Measurements from ENCODE around the gene TGFB1. TPM values are rescaled to one million over a fixed set of nuclear protein-coding genes. Genes with fewer than 3 reads are reported as not detected.
"Not testable (repeated sequence)": the region's sequence is repeated elsewhere in the genome, so short reads cannot be mapped to it uniquely, and the experiment has no call there.

TGFB1 gene
- total RNA-seq, 1 donor from 2014 or later, result 125 TPM

DNA sequence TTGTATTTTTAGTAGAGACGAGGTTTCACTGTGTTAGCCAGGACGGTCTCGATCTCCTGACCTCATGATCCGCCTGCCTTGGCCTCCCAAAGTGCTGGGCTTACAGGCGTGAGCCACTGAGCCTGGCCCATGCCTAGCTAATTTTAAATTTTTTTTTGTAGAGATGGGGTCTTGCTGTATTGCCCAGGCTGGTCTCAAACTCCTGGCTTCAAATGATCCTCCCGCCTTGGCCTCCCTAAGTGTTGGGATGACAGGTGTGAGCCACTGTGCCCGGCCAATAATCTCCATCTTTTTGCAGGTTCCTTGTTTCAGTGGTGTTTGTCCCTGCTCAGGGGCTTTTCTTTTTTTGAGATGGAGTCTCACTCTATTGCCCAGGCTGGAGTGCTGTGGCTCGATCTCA lies 27.8 kb upstream of the TGFB1 start:
- DNase-seq; H3K4me1 Mint-ChIP-seq; H3K4me3 Mint-ChIP-seq; H3K27ac Mint-ChIP-seq; H3K27me3 Mint-ChIP-seq; H3K9me3 Mint-ChIP-seq; intact Hi-C loops (cut with micrococcal nuclease): not testable (repeated sequence)
- peaks cover 16% of the 10 kb centered on the region for H3K36me3 Mint-ChIP-seq (ENCODE audit: low read depth)

DNA sequence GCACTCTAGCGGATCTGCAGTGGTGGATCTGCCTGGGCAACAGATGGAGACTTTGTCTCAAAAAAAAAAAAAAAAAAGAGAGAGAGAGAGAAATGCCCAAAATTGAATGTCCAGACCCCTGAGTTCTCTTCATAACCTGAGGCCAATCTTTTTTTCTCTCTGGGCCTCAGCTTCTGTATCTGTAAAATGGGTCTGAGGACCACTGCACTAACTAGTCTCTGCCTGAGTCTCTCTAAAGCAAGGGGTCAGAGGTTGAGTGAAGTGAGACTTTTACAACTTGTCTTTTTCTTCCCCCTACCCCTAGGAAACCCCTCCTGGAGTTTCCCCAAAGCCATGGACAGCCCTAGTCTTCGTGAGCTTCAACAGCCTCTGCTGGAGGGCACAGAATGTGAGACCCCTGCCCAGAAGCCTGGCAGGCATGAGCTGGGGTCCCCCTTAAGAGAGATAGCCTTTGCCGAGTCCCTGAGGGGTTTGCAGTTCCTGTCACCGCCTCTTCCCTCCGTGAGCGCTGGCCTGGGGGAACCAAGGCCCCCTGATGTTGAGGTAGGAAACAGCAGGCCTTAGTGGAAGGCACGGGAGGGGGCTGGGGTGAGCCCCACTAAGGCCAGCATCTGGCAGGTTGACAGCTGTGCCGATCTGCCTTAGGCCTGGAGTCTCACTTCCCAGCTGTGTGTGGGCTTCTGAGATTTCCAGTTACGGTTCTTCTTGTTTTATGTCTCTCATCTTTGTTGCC lies 24.4 kb upstream of the TGFB1 start:
- intact Hi-C loops (cut with micrococcal nuclease), result no loop called here
- Mint-ChIP-seq H3K9me3 (no peaks in the 10 kb centered on the region), H3K4me1 (peaks cover 13% of the 10 kb centered on the region), H3K4me3 (no peak overlapping the region), H3K27ac (no peak overlapping the region), H3K36me3 (ENCODE audit: low read depth) (peaks cover 8% of the 10 kb centered on the region), H3K27me3 (no peaks in the 10 kb centered on the region)
- DNase-seq, result no peak

DNA sequence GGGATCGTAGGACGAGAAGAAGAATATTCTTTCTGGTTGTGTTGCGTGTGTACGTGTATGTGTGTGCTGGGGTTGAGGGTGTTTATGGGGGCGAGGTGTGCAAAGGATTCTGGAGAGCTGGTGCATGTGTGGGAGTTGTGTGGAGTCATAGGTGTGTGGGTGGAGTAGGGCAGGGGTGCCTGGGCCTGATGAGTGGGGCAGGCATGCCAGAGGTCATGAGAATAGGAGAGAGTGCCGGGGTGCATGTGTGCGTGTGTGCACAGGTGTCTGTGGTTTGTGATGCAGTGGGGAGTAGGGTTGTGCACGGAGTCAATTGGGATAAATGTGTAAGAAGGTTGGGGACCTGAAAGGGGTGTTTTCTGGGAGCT lies 23.3 kb upstream of the TGFB1 start:
- intact Hi-C loops (cut with micrococcal nuclease), result no loop called here
- no peak for DNase-seq
- Mint-ChIP-seq H3K27ac (peak overlapping the region; percentile 79), H3K4me3 (peak overlapping the region; percentile 76), H3K4me1 (peaks cover 13% of the 10 kb centered on the region), H3K9me3 (no peaks in the 10 kb centered on the region), H3K36me3 (ENCODE audit: low read depth) (peaks cover 8% of the 10 kb centered on the region), H3K27me3 (no peaks in the 10 kb centered on the region)

DNA sequence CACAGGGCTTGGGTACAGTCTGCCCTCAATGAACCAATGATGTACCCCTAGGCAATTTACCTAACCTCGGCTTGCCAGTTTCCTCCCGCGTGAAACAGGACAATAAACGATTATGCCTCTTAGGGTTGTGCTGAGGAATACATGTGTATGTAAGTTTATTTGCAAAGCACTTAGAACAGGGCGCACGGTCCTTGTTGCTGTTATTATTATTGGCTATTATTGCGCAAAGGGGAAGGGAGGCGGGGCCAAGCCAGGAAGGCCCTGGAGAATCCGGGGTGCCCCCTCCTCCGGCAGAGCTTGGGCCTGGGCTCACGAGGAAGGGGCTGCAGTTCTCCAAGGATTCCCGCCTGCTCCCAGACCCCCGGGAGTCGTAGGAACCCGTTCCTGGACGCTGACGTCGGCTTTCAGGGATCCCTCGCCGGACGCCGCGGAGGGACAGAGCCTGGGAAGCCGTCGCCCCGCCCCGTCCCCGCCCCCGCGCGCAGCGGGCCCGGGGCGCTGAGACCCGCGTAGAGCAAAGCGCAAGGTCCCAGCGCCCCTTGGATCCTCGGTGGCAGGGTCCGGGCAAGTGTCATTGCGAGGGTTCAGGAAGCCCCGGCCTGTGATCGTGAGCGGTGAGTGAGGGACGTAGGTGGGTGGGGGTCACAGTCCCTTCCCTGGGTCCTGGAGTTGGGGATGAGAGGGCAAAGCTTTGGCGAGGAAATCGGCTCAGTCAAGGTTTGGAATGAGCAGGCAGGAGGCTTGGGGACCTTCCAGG lies 22.7 kb upstream of the TGFB1 start, which contains the start of gene TMEM91:
TSS of gene TMEM91 (plus strand) at position 293 of the 757 bp plus-strand sequence. CDS start 1,777 bp downstream, outside the sequence.
- Mint-ChIP-seq H3K4me1 (peaks cover 13% of the 10 kb centered on the region), H3K4me3 (peak within 1 kb of the TSS; percentile 76), H3K27ac (peak within 1 kb of the TSS; percentile 79), H3K9me3 (no peaks in the 10 kb centered on the region), H3K27me3 (no peaks in the 10 kb centered on the region), H3K36me3 (ENCODE audit: low read depth) (peaks cover 8% of the 10 kb centered on the region)
- peak; percentile 70 for DNase-seq
- intact Hi-C loops (cut with micrococcal nuclease), result no loop called here

DNA sequence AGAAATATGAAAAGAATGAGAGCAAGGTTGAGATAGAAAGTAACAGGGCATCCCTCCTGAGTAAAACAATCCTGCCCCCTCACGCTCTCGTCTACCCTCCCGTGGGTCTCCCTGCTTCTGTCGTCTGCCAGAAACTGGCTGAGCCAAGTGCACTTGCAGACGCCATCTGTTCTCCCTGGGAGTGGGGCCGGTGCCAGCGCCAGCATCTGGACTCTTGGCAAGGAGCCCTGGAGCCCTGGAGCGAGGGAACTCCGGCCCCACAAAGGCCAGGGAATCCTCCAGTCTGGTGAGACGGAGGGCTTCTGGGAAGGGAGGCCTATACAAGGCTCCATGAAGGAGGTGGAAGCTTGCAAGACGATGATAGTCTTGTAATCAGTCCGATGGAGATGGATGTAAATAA lies 20.3 kb upstream of the TGFB1 start:
- no peaks in the 10 kb centered on the region for H3K27me3 Mint-ChIP-seq
- H3K27ac Mint-ChIP-seq, result no peak overlapping the region
- peaks cover 8% of the 10 kb centered on the region for H3K36me3 Mint-ChIP-seq (ENCODE audit: low read depth)
- H3K4me3 Mint-ChIP-seq, result no peak overlapping the region
- no peaks in the 10 kb centered on the region for H3K9me3 Mint-ChIP-seq
- intact Hi-C loops (cut with micrococcal nuclease), result no loop called here
- DNase-seq, result no peak
- peaks cover 13% of the 10 kb centered on the region for H3K4me1 Mint-ChIP-seq

DNA sequence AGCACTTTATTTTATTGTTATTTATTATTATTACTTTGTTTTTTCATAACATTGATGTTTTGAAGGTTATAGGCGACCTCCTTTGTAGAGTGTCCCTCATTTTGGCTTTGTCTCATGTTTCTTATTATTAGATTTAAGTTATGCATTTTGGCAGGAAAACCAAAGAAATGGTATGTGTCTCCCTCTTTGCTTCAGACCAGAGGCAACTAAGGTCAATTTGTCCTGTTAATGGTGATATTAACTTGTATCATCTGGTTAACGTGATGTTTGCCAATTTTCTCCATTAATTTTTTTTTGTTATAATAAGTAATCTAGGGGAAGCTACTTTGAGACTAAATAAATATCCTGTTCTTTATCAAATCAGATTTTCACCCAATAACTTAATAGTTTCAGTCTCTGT lies 18.8 kb upstream of the TGFB1 start:
- DNase-seq, result no peak
- intact Hi-C loops (cut with micrococcal nuclease), result no loop called here
- Mint-ChIP-seq H3K27ac (no peak overlapping the region), H3K9me3 (no peaks in the 10 kb centered on the region), H3K36me3 (ENCODE audit: low read depth) (peaks cover 8% of the 10 kb centered on the region), H3K4me3 (no peak overlapping the region), H3K27me3 (no peaks in the 10 kb centered on the region), H3K4me1 (peaks cover 13% of the 10 kb centered on the region)

DNA sequence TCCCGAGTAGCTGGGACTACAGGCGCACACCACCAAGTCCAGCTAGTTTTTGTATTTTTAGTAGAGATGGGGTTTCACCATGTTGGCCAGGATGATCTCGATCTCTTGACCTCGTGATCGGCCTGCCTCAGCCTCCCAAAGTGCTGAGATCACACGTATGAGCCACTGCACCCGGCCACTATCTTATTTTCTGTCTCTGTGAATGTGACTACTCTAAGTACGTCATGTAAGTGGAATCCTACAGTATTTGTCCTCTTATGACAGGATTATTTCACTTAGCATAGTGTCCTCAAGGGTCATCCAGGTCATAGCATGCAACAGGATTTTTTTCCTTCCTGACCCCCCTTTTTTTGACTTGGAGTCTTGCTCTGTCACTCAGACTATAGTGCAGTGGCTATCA lies 17.8 kb upstream of the TGFB1 start:
- no peak for DNase-seq
- no peak overlapping the region for H3K27ac Mint-ChIP-seq
- H3K4me3 Mint-ChIP-seq, result no peak overlapping the region
- H3K27me3 Mint-ChIP-seq, result no peaks in the 10 kb centered on the region
- intact Hi-C loops (cut with micrococcal nuclease), result no loop called here
- H3K4me1 Mint-ChIP-seq, result peaks cover 7% of the 10 kb centered on the region
- no peaks in the 10 kb centered on the region for H3K36me3 Mint-ChIP-seq (ENCODE audit: low read depth)
- H3K9me3 Mint-ChIP-seq, result no peaks in the 10 kb centered on the region

DNA sequence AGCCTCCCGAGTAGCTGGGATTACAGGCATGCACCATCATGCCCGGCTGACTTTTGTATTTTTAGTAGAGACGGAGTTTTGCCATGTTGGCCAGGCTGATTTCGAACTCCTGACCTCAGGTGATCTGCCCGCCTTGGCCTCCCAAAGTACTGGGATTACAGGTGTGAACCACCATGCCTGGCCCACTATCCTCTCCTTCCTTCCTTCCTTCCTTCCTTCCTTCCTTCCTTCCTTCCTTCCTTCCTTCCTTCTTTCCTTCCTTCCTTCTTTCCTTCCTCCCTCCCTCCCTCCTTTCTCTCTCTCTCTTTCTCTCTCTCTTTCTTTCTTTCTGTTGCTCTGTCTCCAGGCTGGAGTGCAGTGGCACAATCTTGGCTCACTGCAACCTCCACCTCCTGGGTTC lies 17.4 kb upstream of the TGFB1 start:
- DNase-seq; H3K9me3 Mint-ChIP-seq; H3K4me1 Mint-ChIP-seq; H3K27ac Mint-ChIP-seq; H3K36me3 Mint-ChIP-seq (ENCODE audit: low read depth); H3K4me3 Mint-ChIP-seq; H3K27me3 Mint-ChIP-seq; intact Hi-C loops (cut with micrococcal nuclease): not testable (repeated sequence)

DNA sequence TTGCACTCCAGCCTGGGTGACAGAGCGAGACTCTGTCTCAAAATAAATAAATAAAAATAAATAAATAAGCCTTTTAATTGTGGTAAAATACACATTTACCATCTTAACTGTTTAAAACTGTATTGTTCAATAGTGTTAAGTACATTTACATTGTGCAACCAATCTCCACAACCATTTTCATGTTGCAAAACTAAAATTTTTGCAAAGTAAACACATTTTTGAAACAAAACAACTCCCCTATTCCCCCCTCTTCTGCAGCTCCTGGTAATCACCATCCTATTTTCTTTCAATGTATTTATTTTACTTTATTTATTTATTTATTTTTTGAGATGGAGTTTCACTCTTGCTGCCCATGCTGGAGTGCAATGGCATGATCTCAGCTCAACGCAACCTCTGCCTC lies 16.0 kb upstream of the TGFB1 start:
- Mint-ChIP-seq H3K4me1 (peaks cover 6% of the 10 kb centered on the region), H3K4me3 (no peak overlapping the region), H3K36me3 (ENCODE audit: low read depth) (no peaks in the 10 kb centered on the region), H3K27ac (no peak overlapping the region), H3K27me3 (no peaks in the 10 kb centered on the region), H3K9me3 (no peaks in the 10 kb centered on the region)
- intact Hi-C loops (cut with micrococcal nuclease), result no loop called here
- no peak for DNase-seq

DNA sequence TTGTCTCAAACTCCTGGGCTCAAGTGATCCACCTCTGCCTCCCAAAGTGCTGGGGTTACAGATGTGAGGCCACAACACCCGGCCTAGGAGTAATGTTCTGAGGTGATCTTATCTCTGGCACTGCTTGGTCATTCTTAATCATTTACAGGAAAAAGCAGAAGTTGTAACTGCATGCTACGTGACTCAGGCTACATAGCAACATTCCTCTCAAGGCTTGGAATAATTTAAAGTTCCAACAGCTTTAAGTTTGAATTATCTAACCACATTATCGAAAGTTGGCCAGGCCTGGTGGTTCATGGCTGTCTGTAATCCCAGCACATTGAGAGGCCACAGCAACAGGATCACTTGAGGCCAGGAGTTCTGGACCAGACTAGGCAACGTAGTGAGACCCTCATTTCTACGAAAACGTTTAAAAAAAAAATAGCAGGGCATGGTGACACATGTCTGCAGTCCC lies 14.2 kb upstream of the TGFB1 start:
- Mint-ChIP-seq H3K36me3 (ENCODE audit: low read depth) (peaks cover 5% of the 10 kb centered on the region), H3K27ac (no peak overlapping the region), H3K27me3 (no peaks in the 10 kb centered on the region), H3K9me3 (no peaks in the 10 kb centered on the region), H3K4me3 (no peak overlapping the region), H3K4me1 (peaks cover 19% of the 10 kb centered on the region)
- intact Hi-C loops (cut with micrococcal nuclease), result no loop called here
- no peak for DNase-seq

DNA sequence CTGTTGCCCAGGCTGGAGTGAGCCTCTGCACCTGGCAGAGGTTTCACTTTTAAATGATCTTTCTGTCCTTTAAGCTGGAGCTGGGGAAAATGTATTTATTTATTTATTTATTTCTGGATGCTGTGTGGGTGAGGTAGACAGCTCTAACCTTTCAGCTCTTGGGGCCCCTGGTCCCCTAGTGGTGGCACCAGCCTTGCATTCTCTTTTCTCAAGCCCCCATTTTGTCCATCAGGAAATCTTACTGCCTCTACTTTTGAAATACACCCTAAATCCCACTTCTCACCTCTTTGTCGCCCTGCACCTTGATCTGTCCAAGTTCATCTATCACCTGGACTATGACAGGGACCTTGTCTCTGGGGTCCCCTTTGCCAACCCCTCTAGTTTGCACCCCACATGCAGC lies 12.4 kb upstream of the TGFB1 start:
- peak; percentile 67 for DNase-seq
- Mint-ChIP-seq H3K9me3 (no peaks in the 10 kb centered on the region), H3K27ac (peak overlapping the region; percentile 59), H3K4me1 (peaks cover 24% of the 10 kb centered on the region), H3K36me3 (ENCODE audit: low read depth) (peaks cover 5% of the 10 kb centered on the region), H3K27me3 (no peaks in the 10 kb centered on the region), H3K4me3 (peak overlapping the region; percentile 25)
- intact Hi-C loops (cut with micrococcal nuclease), result no loop called here

DNA sequence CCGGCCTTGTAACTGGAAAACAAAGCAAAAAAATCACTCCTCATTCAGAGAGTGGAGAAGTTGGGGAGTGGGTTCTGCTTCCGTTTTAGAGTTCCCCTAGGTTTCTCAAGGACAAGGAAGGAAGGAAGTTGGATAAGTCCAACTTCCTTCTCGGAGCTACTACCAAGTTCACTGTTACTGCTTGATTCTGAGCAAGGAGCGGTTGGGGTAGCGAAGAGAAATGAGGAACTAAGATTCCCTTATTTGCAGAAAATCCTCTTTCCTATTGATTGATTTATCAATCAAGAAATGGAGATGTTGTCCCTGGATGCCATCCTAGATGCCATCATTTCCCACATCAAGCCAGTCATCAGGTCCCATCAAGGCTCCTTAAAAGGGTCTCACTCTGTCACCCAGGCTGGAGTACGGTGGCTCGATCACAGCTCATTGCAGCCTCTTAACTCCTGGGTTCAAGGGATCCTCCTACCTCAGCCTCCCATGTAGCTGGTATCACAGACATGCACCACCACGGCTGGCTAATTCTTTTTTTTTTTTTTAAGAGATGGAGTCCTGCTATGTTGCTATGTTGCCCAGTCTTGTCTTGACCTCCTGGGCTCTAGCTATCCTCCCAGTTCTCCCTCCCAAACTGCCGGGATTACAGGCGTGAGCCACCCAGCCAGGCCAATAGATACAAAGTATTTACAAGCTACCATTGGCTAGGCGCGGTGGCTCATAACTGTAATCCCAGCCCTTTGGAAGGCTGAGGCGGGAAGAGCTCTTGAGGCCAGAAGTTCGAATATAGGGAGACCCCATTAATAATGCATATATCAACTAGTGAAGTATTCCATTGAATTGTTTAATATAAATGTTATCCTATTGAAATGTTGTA lies 11.0 kb upstream of the TGFB1 start:
- peaks cover 27% of the 10 kb centered on the region for H3K4me1 Mint-ChIP-seq
- no peak for DNase-seq
- no peaks in the 10 kb centered on the region for H3K9me3 Mint-ChIP-seq
- H3K27me3 Mint-ChIP-seq, result no peaks in the 10 kb centered on the region
- peak overlapping the region; percentile 99 for H3K27ac Mint-ChIP-seq
- H3K4me3 Mint-ChIP-seq, result peak overlapping the region; percentile 93
- H3K36me3 Mint-ChIP-seq (ENCODE audit: low read depth), result peaks cover 10% of the 10 kb centered on the region
- intact Hi-C loops (cut with micrococcal nuclease), result loop anchor here (1.0 to 5.0 kb wide), 4 partner anchors 33 to 168 kb away; partner anchors contain the start of genes BCKDHA, DMAC2 and EXOSC5

DNA sequence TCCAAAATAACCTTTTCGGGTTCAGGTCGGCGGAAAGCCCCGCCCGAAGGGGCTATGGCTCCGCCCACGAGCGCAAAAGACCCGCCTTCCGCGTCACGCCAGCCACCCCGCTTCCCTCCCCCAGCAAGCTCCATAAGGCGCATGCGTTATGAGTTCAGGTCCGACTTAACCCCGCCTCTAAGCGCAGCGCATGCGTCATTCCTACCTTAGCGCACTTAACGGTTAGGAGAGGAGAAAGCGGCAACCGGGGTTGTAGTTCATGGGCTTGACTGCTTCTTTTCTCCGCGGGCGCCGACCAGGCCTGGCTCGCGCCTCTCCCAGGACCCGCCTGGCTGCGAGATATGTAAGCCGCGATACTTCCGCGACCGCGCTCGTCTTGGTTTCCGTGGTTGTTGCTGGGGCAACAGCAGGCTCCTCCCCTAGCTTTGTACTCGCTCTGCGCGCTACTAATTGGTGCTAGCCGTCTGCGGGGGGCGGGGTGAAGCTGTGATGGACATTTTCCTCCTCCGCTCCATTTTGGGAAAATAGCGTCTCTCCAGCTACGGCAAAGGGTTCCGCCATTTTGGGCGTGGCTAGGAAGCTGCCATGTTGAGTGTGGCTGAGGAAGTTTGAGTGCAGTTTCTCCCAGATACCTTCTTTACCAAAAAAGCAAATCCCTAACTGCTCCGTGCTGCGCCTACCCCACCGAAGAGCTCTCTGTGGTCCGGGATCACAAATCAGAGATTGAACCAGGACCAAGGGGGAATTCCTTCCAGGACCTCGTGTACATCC lies 10.2 kb upstream of the TGFB1 start, which contains the start of gene B9D2:
TSS of gene B9D2 (minus strand) at position 397 of the 771 bp plus-strand sequence. CDS start 630 bp downstream, outside the sequence.
- Mint-ChIP-seq H3K4me3 (peak within 1 kb of the TSS; percentile 93), H3K27me3 (no peaks in the 10 kb centered on the region), H3K36me3 (ENCODE audit: low read depth) (peaks cover 13% of the 10 kb centered on the region), H3K9me3 (no peaks in the 10 kb centered on the region), H3K27ac (peak within 1 kb of the TSS; percentile 99), H3K4me1 (peaks cover 28% of the 10 kb centered on the region)
- intact Hi-C loops (cut with micrococcal nuclease), result loop anchor here (1.0 to 5.0 kb wide), 5 partner anchors 10 to 168 kb away; partner anchors contain the start of genes BCKDHA, DMAC2 and EXOSC5
- DNase-seq, result peak; percentile 99

Data from activated CD4-positive, alpha-beta T cell treated with anti-CD3 and anti-CD28 coated beads, Interleukin-2, amount 10 ng/mL, durations not matched to agents 24 days and 14 days (primary cell).